GM18951 (cell line): Measurements from ENCODE around the gene NFIA.

Experiments used
- POLR2A ChIP-seq: IDR thresholded peaks from 4 replicates; pipeline ENCODE4 v1.6.1; 2011; ENCODE audit warnings: mild to moderate bottlenecking; ENCODE audit not compliant: insufficient read length, insufficient read depth; ENCODE audit errors: extremely low read depth
- in situ Hi-C: fragments of 300-500 bp; cut with MboI; formaldehyde crosslinking; loops from one replicate; pipeline ENCODE4 v1.12.0; 2022; ENCODE audit warnings: low sequenced_read_pairs, mixed read lengths, inconsistent platforms; ENCODE audit not compliant: unreplicated experiment

Gene NFIA

DNA sequence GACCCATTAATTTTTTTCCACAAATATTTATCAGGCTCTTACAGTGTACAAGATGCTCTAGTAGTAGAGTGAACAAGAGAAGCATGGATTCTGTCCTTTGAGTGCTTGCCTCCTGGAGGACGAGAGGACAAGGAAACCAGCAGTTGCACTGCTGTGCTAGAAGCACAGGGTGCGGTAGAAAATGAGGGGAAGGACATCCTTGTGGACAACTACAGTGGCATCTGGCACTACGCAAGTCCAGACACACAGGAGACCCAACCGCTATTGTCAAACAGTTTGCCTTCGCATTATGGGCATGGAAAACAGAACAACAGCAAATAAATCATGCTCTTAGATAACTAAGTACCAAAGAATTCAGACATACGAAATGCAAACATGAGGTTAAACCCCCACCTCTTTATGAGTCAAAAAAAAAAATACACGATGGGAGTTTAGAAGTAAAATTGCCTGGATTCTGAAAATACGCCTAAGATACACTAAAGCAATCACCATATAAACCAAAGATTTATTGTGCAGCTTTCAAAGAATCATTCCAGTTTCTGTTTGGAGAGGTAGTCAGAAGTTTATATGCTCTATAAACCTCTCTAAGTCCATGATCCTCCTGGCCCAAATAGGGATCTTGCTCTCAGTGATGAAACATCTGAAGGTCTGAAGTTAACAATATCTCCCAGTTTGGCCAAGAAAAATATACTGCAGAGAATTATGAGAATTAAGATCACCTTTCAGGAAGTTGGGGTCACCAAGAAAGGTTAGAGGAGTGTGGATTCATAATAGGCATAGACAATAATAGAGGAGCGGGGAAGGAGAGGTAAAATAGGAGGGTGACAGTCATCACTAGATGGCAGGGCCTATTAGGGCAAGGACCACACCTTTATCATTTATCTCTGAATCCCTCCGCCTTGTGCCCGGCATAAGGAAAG lies 307.8 kb downstream of the NFIA start:
- no peak for TF ChIP-seq POLR2A
- in situ Hi-C loops, result no loop called here

DNA sequence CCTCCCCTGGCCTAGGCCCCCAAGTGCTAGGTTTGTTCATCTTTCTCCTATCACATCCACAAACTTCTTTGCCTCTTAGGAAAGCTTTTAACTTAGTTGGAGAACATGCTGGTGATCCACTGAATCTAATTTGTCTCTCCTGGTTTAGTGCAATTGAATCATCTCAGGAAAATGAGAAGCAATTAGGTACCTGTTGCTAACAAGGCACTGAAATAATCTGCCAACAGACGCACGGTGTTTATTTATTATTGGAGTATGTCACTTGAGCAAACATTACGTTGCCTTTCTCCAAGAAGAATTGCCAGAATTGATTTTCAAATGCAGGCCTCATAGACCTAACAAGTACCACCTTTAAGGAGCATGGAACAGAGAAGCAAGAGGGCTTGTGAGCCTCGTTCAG lies 309.4 kb downstream of the NFIA start:
- no peak for TF ChIP-seq POLR2A
- in situ Hi-C loops, result no loop called here

DNA sequence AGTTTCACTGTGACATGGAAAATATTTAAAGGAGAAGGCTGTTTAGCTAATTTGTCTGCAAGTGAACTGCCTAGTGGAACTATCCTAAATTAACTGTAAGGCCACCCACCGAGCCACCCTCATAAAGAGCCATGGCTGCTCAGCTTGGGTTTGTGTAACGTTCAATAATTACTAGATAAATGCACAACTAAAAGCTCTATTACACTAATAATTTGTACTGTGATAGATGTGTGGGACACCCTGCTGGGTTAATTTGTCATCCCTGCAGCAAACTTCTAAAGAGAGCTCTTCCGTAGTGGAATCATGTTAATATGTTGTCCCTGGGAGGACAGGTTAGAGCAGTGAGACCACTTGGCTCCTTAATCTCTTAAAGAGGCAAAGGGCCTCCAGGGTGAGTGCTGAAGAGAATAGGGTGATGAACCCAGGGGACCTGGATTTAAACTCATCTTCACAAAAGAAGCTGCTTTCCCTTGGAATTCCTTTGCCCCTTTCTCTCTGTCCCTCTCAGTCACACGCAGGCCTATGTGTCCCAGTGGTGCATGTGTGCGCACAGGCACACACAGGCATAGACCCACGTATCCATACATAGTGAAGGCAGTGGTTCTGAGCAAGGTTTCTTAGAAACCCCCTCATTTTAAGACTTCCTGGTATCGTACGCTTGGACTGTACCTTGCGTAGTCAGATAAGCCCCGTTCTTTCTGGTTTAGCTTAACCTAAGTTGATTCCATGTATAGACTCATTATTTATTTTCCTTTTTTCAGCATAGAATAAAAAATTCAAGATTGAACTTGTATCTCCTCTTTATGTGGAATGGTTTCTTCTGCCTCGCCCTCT lies 310.3 kb downstream of the NFIA start:
- in situ Hi-C loops, result no loop called here
- TF ChIP-seq POLR2A, result no peak

DNA sequence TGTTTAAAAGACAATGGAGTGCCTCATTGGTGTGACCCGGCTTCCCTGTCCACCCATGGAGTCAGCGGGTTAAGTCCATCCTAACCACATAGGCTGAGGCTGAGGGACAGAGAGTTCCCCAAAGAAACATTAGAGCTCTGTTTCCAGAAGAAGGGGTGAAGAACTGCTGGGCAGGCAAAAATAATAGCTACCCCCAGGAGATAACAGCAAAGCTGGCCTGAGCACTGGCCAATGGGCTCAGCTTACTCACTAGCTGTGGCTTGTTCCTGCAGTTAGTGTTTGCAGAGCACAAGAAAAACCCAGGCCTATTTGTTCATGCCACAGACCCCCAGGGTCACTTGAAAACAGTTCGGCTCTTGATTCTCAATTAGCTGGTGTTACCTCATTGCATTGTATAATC lies 311.2 kb downstream of the NFIA start:
- in situ Hi-C loops, result no loop called here
- TF ChIP-seq POLR2A, result no peak

DNA sequence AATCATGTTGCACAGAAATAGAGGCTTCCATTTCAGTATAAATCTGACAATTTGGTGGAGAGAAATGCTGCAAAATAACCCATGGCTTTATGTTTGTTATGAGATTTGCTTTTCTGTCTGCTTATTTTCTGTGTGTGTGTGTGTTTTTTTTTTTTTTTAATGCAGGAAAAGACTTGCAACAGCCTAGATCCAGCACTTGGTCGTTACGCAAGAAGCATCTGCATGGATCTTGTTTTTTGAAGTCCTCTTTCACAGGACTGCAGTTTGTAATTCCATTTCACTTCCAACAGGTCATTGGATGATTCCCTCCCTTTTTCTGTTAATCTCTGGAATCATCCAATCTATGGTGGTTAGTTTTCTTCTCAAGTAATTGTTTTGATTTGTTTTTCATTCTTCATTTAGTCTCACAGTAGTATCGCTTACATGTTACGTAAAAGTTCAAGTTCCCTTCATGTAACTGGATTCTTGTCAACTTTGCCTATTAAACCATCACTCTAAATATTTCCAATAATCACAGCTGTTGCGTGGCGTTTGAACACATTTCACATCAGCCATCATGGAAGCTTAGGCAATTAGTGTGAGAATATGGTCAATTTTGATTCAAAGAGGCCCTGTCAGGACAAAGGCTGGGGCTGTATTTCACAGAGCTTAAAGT lies 312.9 kb downstream of the NFIA start:
- in situ Hi-C loops, result no loop called here
- no peak for TF ChIP-seq POLR2A

DNA sequence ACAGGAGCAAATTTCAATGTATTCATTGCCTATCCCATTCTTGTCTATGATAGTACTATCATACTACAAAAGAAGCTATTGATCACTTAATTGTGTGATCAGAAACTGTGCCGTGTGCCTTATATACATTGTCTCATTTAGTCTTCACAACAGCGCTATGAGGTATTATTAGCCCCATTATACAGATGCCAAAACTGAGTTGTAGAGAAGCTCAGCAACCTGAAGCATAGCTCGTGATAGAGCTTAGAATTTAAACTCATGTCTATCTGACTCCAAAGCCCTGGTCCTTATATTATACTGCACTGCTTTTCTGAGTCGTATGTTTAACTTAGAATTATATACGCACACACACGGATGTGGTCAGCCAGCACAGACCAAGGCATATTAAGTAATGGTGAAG lies 315.1 kb downstream of the NFIA start:
- TF ChIP-seq POLR2A, result no peak
- in situ Hi-C loops, result no loop called here

DNA sequence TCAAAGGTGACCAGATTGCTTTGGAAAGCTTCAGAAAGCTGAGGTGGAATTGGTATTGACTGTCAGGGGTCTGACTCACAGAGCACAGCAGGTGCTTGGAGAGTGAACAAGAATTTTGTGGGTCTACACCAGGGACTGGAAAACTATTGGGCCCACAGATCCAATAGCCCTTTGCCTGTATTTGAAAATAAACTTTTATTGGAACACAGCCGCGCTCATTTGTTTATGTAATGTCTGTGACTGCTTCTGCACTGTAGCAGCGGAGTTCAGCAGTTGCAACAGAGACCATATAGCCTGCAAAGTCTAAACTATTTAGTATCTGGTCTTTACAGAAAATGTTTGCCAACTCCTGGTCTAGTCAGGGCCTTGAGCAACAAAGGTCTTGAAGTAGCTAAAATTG lies 315.6 kb downstream of the NFIA start:
- in situ Hi-C loops, result no loop called here
- no peak for TF ChIP-seq POLR2A

DNA sequence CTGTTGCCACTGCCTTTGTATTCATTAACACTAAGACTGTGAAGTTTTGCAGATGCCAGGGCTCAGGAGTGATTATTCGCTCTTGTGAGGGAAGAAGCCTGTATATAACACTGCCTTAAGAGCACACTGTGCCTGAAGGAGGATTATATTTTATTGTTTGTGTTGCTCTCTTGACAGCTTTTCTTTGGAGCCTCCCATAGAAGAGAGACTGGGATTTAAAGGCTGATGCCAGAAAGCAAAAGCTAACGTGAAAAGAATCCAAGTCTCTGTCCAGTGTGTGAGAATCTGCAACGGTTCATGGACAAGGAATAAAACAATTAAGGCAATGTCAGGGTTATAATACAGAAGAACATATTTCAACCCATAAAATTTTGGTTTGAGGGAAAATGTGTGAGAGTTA lies 316.8 kb downstream of the NFIA start:
- in situ Hi-C loops, result no loop called here
- TF ChIP-seq POLR2A, result no peak

DNA sequence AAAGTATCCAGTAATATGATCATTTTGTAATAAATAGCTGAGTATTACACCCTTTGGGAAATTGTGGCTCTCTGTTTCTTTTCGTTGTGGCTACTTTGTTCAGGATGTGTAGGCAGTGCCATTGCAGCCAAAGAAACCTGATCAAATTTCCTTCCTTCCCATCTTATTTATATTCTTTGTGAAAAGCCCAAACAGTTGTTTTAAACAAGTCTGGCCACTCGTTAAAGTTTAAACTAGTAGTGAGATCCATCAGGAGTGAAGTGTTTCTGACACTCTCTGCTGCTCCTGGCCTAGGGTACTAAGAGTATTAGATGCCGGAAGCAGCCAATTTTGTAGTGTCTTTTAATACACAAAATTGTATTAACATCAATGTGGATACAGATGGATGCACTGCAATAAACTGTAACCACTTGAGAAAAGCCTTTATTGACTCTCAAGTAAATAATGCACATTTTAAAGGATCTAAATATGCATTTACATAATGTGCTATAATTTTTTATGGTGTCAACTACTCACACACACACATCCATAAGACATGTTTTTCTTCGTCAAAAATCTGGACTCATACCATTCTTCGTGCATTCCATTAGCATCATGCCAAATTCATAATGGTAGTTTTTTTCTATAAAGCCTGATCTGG lies 317.9 kb downstream of the NFIA start:
- in situ Hi-C loops, result no loop called here
- TF ChIP-seq POLR2A, result no peak

DNA sequence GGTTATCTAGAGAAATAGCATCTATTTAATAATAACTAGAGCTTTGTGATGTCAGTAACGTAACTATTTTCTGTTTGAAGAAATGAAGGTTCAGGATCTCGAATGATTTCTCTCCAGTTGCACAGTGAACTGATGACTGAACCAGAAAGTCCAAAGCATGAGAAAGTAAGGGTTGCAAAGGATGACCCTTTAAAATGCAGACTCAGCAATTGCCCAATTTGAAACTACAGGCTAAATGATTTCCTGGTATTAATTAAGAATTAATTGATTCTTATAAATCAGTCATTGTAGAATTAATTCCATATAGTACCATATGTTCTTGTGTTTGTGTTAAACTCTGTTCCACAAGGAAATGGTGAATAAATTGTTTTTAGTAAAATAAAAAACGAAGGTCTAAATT lies 318.6 kb downstream of the NFIA start:
- in situ Hi-C loops, result no loop called here
- TF ChIP-seq POLR2A, result no peak

DNA sequence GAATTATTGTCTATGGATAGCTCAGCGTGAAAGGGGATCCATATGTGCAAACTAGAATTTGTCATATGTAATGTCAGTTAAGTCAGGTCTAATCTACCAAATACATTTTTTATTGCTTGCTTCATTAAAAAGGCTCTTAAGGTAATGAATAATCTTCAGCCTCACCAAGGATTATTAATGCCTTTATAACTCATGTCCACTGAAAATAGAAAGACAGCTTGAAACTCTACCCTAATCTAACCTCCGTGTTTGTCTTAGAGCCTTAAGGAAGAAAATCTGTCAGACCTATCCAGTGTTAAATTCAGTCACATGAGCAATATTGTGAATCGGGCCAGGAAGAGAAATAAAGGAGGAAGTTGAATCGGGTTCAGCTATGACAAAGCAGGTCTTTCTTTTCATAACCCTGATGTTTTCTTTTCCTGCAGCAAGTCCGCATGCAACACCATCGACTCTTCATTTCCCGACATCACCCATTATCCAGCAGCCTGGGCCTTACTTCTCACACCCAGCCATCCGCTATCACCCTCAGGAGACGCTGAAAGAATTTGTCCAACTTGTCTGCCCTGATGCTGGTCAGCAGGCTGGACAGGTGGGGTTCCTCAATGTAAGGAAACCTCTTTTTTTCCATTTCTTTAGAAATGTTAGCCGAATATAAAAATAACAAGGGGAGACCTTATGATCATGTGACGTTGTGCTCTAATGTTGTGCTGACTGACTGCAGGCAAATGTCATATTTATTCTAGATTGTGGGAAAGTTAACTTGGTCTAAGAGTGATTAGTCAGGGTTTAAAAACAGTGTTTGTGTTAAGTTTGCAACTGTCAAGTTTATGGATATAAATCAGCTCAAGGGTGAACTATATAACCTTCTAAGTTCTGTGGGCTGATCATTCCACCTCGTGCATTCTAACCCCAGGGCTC lies 321.6 kb downstream of the NFIA start:
- in situ Hi-C loops, result no loop called here
- no peak for TF ChIP-seq POLR2A
